Endothelial cell of umbilical vein (primary cell): ENCODE results near the gene MYBBP1A. TPM values are rescaled to one million over a fixed set of nuclear protein-coding genes. Genes with fewer than 3 reads are reported as not detected.

Experiments used
- BruUV-seq: library from RNA; stranded (reverse); fragments of 400-500 nt; replicated peaks from 2 replicates; lab custom pipeline; 2021; lab: Mats Ljungman, UMichigan
- CTCF ChIA-PET: fragments of 300-600, 350-600 bp; sonication (Branson Sonifier 250); formaldehyde crosslinking; loops from one replicate; lab custom pipeline; 2021; ENCODE audit warnings: antibody characterized with exemption, inconsistent platforms; lab: Charles Lee
- POLR2A ChIA-PET: fragments of 300-600, 350-600 bp; sonication (Branson Sonifier 250); formaldehyde crosslinking; loops from one replicate; lab custom pipeline; 2021; ENCODE audit warnings: antibody characterized with exemption, inconsistent platforms; lab: Charles Lee
- DNase-seq: peaks from one replicate; pipeline ENCODE4 v3.0.0-alpha.2; 2011; ENCODE audit warnings: low read depth, low spot score
- FAIRE-seq: peaks from 2 replicates; lab custom pipeline; 2011; peaks lifted over from hg19 to GRCh38; lab: Jason Lieb, UNC
- H2AFZ ChIP-seq: 2 replicates; pipeline ENCODE4 v1.6.0; 2012; ENCODE audit warnings: low read depth, low read length, control low read depth, inconsistent platforms
- H3K27ac ChIP-seq: 2 replicates; pipeline ENCODE4 v1.5.1; 2011; ENCODE audit warnings: low read depth, mild to moderate bottlenecking, control low read depth, low read length, moderate library complexity; ENCODE audit not compliant: insufficient read depth
- H3K27me3 ChIP-seq, 2 experiments: 2 replicates each; pipeline versions ENCODE4 v1.6.0 to v1.6.1; 2011; ENCODE audit warnings: low read length in 2 of 2, mixed read lengths in 1 of 2; ENCODE audit not compliant: control insufficient read depth in 2 of 2, insufficient read depth in 2 of 2
- H3K36me3 ChIP-seq, 2 experiments: 2 replicates in 1 of 2; 3 replicates in 1 of 2; pipeline ENCODE4 v1.5.1; 2011; ENCODE audit warnings: low read length in 2 of 2, mild to moderate bottlenecking in 1 of 2, moderate library complexity in 1 of 2; ENCODE audit not compliant: control insufficient read depth in 2 of 2, insufficient read depth in 2 of 2; ENCODE audit errors: extremely low read depth in 1 of 2
- H3K4me1 ChIP-seq: 3 replicates; pipeline ENCODE4 v1.5.1; 2011; ENCODE audit warnings: mild to moderate bottlenecking, low read length; ENCODE audit not compliant: control insufficient read depth, insufficient read depth; ENCODE audit errors: extremely low read depth
- H3K4me2 ChIP-seq: 2 replicates; pipeline ENCODE4 v1.6.1; 2011; ENCODE audit warnings: low read length, control low read depth, mixed read lengths; ENCODE audit not compliant: insufficient read depth
- H3K4me3 ChIP-seq, 3 experiments: fragments of 200-600 bp in 1 of 3; sonication (generic), shearing (Covaris generic) in 1 of 3; replicated peaks in 1 of 3; 2 replicates each; pipeline ENCODE4 v1.5.1; 2011 to 2016; ENCODE audit warnings: control low read depth in 3 of 3, low read length in 3 of 3, mild to moderate bottlenecking in 2 of 3, inconsistent platforms in 1 of 3, low read depth in 1 of 3, moderate library complexity in 1 of 3; ENCODE audit not compliant: insufficient read depth in 1 of 3
- H3K79me2 ChIP-seq: 2 replicates; pipeline ENCODE4 v1.6.0; 2012; ENCODE audit warnings: low read length, inconsistent platforms; ENCODE audit not compliant: control insufficient read depth, insufficient read depth
- H3K9ac ChIP-seq: replicated peaks from 2 replicates; pipeline ENCODE3; 2011; ENCODE audit warnings: low read length, control low read depth; ENCODE audit not compliant: insufficient read depth; ENCODE audit errors: extremely low read depth
- H3K9me1 ChIP-seq: replicated peaks from 3 replicates; pipeline ENCODE4 v1.6.0; 2011; ENCODE audit warnings: mild to moderate bottlenecking, low read length; ENCODE audit not compliant: control insufficient read depth, insufficient read depth; ENCODE audit errors: extremely low read depth
- H3K9me3 ChIP-seq: replicated peaks from 2 replicates; pipeline ENCODE4 v1.5.1; 2012; ENCODE audit warnings: low read length, inconsistent platforms; ENCODE audit not compliant: control insufficient read depth, insufficient read depth
- H4K20me1 ChIP-seq: replicated peaks from 2 replicates; pipeline ENCODE3; 2011; ENCODE audit warnings: mild to moderate bottlenecking, low read length; ENCODE audit not compliant: control insufficient read depth, insufficient read depth; ENCODE audit errors: extremely low read depth
- CTCF ChIP-seq, 2 donors: IDR thresholded peaks; 1 replicate in 1 of 2; 2 replicates in 1 of 2; pipeline ENCODE4 v1.5.1; 2011; ENCODE audit warnings: low read length in 2 of 2, mild to moderate bottlenecking in 2 of 2, moderate library complexity in 2 of 2, control low read depth in 1 of 2, inconsistent platforms in 1 of 2, low read depth in 1 of 2; ENCODE audit not compliant: insufficient read depth in 1 of 2; ENCODE audit errors: extremely low read depth in 1 of 2
- EZH2 ChIP-seq: IDR thresholded peaks from 2 replicates; pipeline ENCODE4 v1.6.1; 2012; ENCODE audit warnings: borderline replicate concordance, low read depth, mild to moderate bottlenecking, moderate library complexity, low read length, inconsistent platforms; ENCODE audit not compliant: severe bottlenecking
- FOS ChIP-seq: IDR thresholded peaks from 2 replicates; pipeline ENCODE4 v1.6.1; 2011; ENCODE audit warnings: mild to moderate bottlenecking, low read length, moderate library complexity, borderline replicate concordance; ENCODE audit not compliant: insufficient read depth
- GATA2 ChIP-seq: IDR thresholded peaks from 2 replicates; pipeline ENCODE4 v1.7.0; 2011; ENCODE audit warnings: low read depth, mild to moderate bottlenecking, moderate library complexity, mixed read lengths, low read length; ENCODE audit not compliant: insufficient read length, insufficient read depth
- JUN ChIP-seq: IDR thresholded peaks from 2 replicates; pipeline ENCODE4 v1.6.1; 2011; ENCODE audit warnings: borderline replicate concordance, low read depth; ENCODE audit not compliant: insufficient read length, insufficient read depth
- MAX ChIP-seq: IDR thresholded peaks from 2 replicates; pipeline ENCODE4 v1.6.1; 2011; ENCODE audit not compliant: insufficient read depth, insufficient read length
- MYC ChIP-seq: IDR thresholded peaks from one replicate; pipeline ENCODE4 v1.6.1; 2011; ENCODE audit warnings: mild to moderate bottlenecking, low read depth, low read length
- POLR2A ChIP-seq: IDR thresholded peaks from 2 replicates; pipeline ENCODE4 v1.6.1; 2012; ENCODE audit warnings: low read depth, mild to moderate bottlenecking, control low read depth, low read length
- POLR2AphosphoS5 ChIP-seq: IDR thresholded peaks from 2 replicates; pipeline ENCODE4 v1.6.1; 2012; ENCODE audit warnings: low read depth, mild to moderate bottlenecking, control low read depth, low read length, moderate library complexity; ENCODE audit not compliant: insufficient read depth
- dilution Hi-C: fragments of 300-500 bp; cut with MboI; formaldehyde crosslinking; loops from one replicate; pipeline ENCODE4 v1.15.0; 2019; ENCODE audit warnings: low sequenced_read_pairs; ENCODE audit not compliant: extremely low pct_ligation_motif_present
- intact Hi-C: fragments of 100-400 bp; cut with micrococcal nuclease; formaldehyde crosslinking; loops from one replicate; pipeline ENCODE4 v1.10.0; 2022
- polyA plus RNA-seq, 4 experiments: library from polyadenylated mRNA; depleted of rRNA in 3 of 4; stranded (reverse) in 3 of 4; unstranded in 1 of 4; fragments of >200 nt; gene quantifications; 2 replicates each; pipeline versions ENCODE4 v1.2.1 to v1.2.3, GENCODE V29; 2011 to 2012; ENCODE audit warnings: missing spikeins in 1 of 4
- total RNA-seq: library from RNA; stranded (reverse); gene quantifications from 2 replicates; pipeline ENCODE4 v1.2.3, GENCODE V29; 2021

Gene MYBBP1A
- total and polyA plus RNA-seq, 2 donors (not counting 3 experiments of a cell fraction or from before 2014, with no cell fraction given) = 26.8 to 79.2 TPM

- Histone ChIP-seq H3K4me3 (no peak overlapping the region), H3K27me3 (no peaks in the 10 kb centered on the region), H3K27ac (no peak overlapping the region), H3K4me2 (no peak overlapping the region), H2AFZ (no peak overlapping the region), H3K4me1 (no peaks in the 10 kb centered on the region), H4K20me1 (no peaks in the 10 kb centered on the region), H3K9ac (no peak overlapping the region), H3K9me1 (no peaks in the 10 kb centered on the region), H3K36me3 (peaks cover 5 to 34% of the 10 kb centered on the region in 2 experiments), H3K79me2 (peaks cover under 1% of the 10 kb centered on the region), H3K9me3 (no peaks in the 10 kb centered on the region)
- CTCF ChIA-PET = no interaction called here
- TF ChIP-seq POLR2AphosphoS5 (no peak), GATA2 (no peak)
- no TSS peak for BruUV-seq
- FAIRE-seq (no peak), DNase-seq (no peak)
- dilution Hi-C loops = no loop called here
- POLR2A ChIA-PET = no interaction called here
- intact Hi-C loops = no loop called here
These were observed 7.1 kb downstream of the MYBBP1A start for GRCh38 chr17:4548061-4548461.

DNA sequence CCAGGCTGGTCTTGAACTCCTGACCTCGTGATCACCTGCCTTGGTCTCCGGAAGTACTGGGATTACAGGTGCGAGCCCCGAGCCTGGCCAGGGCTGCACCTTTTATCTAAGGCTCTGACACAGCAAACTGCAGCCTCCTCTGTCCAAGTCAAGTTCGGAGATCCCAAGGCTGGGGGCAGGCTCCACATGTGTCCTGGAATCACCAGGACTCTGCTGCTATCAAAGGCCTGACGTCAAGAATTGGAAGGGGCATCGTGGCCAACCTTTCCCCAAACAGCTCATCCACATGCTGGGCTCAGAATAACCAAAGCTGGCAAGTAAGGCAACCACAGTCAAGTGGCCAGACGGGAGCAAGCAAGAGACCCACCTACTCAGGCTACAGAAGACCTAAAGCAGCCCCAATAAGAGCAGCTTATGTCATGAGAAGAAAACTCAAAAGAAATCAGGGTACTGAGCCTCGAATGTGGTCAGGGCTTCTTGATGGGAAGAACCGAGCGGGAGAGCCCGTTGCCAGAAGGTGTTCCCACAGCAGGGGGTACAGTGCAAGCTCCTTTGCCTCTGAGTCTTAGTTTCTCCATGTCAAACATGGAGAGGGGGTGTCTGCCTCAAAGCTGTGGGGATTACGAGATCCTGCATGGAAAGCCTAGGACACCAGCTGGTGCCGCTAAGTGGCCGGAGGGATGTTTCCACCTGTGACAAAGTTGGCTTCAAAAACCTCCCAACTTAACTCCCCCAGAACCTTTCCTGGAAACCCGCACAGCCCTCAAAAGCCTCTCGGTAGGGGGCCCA is 7.9 kb downstream of the MYBBP1A start:
- dilution Hi-C loops = no loop called here
- H3K27ac ChIP-seq = no peak overlapping the region
- no peak for FAIRE-seq

More for the DNA sequence above, 7.9 kb downstream of the MYBBP1A start:
- H4K20me1 ChIP-seq = no peaks in the 10 kb centered on the region
- no peak overlapping the region for H2AFZ ChIP-seq
- TF ChIP-seq EZH2 (no peak), MYC (no peak), FOS (no peak), POLR2AphosphoS5 (no peak), JUN (no peak), POLR2A (no peak), CTCF (IDR thresholded peaks at IDR 0.05; ENCODE audit: extremely low read depth in 1 of 2, insufficient read depth in 1 of 2, low read depth in 1 of 2, low read length in 2 of 2) (no peak), MAX (no peak), GATA2 (no peak)
- no TSS peak for BruUV-seq
- no peaks in the 10 kb centered on the region for H3K79me2 ChIP-seq
- H3K27me3 ChIP-seq = no peaks in the 10 kb centered on the region
- ChIA-PET CTCF (interaction anchor here (1.4 kb wide), 1 partner anchor 20 kb away, joined by 5 read pairs; no protein-coding TSS in a partner anchor), POLR2A (no interaction called here)
- H3K4me3 ChIP-seq = no peak overlapping the region
- no peak for DNase-seq
- intact Hi-C loops = no loop called here
- H3K4me2 ChIP-seq = no peak overlapping the region
- peaks cover 6 to 37% of the 10 kb centered on the region in 2 experiments for H3K36me3 ChIP-seq
- H3K9me1 ChIP-seq = no peaks in the 10 kb centered on the region
- H3K9ac ChIP-seq = no peak overlapping the region
- no peaks in the 10 kb centered on the region for H3K4me1 ChIP-seq
- H3K9me3 ChIP-seq = no peaks in the 10 kb centered on the region
